Skin of body (tissue), 2 donors: Measurements from ENCODE around the gene ATP2A3. TPM values are rescaled to one million over a fixed set of nuclear protein-coding genes. Genes with fewer than 3 reads are reported as not detected.

ENCODE experiments used
- DNase-seq: peaks from one replicate; lab custom pipeline; 2025; lab: John Stamatoyannopoulos, UW
- total RNA-seq: library from RNA; depleted of rRNA; stranded (reverse); fragments of >200 nt; gene quantifications from one replicate; pipeline ENCODE4 v1.2.3, GENCODE V29; 2014

ATP2A3 gene
- 5.5 TPM for total RNA-seq

DNA sequence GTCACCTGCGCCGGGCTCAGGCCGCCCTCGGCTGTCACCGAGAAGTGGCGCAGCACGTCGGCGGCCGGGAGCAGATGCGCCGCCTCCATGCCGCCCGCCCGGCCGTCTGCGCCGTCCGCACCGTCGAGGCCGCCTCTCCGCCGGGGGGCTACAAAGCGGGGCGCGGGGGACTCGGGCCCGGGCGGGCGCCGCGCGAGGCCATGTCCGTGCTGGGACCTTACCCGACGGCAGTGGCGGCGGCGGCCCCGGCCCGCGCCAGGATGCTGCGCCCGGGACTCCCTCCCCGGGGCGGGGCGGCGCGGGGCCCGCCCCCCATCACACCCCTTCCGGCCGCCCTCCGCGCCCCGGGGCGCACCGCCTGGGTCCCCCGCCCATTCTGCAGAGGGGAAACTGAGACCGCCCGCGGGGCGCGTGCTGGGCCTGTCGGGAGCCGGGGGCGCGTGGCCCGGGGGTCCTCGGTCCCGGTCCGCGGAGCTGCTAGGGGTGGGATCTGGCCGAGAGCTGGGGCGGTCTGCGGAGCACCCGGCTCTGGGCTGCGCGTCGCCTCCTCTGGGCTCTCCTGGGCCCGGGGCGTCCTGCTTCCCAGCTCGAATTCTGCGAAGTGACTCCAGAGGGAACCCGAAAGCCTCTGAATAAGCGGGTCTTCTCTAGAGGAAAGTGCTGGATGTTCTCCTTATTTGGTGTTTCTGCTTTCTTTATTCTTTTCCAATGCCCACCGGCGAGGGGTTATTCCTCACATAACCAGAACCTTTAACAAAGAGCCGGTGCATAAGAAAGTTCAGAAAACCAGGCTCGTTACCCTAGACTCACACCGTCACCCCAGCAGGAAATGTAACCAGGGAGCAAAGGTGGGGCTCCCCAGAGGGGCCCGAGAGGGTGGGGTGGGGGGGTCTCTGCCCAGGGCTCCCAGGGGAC, at the start of gene ATP2A3:
ATP2A3 (minus strand) TSS at position 235 of the 915 bp plus-strand sequence; CDS start at position 89, 146 bp downstream.
- no peak for DNase-seq

DNA sequence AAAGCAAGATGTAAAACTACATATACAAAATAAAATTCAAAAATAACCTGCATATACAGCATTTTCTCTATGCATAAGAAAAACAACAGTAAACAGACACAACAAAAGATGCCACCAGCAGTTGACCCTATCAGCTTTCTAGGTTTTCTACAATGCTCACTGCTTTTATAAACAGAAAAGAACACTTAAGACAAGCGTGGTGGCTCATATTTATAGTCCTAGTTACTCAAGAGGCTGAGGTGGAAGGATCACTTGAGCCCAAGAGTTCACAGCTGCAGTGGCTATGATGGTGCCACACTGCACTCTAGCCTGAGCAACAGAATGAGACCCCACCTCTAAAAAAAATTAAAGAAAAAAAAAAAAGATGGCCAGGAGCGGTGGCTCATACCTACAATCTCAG, 46.5 kb upstream of the ATP2A3 start:
- no peak for DNase-seq

DNA sequence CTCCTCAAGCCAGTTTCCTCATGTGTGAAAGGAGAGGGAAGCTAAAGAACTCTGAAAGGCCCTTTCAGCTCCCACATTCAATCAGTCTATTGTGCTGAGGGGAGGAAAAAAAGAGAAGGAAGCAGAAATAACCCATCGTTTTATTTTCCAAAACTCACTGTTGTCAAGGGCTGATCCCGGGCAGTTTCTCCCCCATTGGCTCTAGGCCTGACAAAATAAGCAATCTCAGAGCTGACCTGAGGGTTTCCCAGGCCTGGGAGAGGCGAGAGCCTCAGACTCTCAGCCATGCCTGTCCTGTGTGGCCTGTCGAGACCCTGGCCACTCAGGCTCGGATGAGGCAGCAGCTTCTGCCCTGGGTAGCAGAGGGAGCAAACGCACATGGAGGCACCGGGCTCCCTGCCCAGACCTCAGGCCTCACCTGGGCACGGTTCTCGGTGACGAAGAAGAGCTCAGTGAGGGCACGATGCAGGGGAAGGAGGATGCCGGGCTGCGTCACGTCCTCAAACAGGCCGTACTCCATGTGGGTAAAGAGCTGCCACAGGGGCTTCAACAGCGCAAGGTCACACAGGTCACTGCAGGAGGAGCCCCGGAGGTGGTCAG, 45.0 kb upstream of the ATP2A3 start:
- no peak for DNase-seq

DNA sequence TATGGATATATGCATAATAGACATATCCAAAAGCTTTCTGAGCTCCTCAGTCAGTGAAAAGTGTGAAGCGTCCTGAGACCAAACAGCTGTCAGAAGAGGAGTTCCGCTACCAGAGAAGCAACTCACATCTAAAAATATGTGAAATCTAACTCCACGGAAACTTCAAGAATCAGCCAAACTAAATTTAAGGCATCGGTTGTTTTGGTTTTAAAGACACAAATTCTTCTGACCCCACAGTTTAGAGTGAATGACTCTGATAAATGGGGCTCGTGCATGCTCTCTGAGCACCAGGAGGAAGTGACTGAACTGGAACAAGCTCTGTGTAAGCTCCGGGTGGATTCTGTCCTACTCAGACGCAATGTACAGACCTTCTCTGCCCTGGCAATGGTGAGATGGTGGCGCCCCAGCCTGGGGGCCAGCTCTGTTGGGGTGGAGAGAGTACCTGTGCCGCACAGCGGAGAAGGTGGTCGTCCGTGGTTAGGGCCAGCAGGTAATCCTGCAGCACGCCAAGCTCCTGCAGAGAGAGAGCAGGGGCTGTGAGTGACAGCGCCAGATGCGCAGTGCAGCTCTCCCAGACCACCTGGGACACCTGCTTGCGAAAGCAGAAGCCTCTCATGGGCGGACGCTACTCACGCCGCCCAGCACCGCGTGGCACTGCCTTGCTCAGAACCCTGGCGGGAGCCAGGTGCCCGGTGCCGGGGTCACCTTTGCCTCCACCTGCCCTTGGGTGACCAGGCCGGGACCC, 44.4 kb upstream of the ATP2A3 start:
- DNase-seq, result no peak

DNA sequence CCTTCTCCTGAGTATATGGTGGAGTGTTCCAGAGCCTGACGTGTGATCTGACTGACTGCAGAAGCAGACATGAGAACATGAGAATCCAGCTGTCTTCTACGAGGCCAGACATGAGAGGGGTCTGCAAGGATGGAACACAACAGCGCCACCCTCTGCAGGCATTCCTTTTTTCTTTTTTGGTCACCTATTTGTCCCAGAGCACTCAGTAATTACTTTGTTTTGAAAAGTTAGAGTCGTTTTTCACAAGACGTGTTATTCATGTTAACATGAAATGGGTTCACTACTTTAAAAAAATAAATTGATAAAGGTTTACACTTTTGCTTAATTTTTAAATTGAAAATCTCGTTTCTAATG, 43.8 kb upstream of the ATP2A3 start:
- no peak for DNase-seq

DNA sequence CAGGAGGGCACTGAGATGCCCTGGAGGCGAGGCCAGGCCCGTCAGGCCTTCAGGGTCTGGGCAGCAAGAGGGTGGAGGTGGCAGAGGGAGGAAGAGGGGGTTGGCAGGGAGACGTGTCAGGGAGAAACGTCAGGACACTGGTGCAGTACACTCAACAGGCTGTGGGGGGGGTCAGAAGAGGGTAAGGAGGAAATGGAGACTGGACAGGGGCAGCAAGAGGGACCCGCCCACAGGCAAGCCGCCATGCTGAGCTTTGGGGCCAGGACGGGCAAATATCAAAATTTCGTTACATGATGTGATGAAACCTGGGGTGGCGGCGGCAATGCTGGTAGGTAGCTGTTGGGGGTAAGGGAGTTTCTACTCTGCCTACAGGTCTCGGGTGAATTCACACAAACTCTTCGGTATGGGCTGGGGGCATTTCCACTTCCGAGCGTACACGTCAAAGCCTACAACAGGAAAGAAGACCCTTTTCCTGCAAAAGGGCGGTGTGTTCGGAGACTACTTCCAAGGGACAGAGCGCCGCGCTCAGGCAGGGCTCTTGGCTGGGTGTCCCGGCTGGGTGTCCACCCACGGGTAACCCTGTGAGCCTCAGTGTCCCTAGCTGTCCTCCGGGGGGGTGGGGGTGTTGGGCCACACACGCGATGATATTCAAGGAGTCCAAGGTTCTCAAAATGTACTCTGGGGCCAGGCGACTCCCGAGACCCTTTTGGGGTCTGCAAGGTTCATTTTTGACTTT, 43.3 kb upstream of the ATP2A3 start:
- no peak for DNase-seq

DNA sequence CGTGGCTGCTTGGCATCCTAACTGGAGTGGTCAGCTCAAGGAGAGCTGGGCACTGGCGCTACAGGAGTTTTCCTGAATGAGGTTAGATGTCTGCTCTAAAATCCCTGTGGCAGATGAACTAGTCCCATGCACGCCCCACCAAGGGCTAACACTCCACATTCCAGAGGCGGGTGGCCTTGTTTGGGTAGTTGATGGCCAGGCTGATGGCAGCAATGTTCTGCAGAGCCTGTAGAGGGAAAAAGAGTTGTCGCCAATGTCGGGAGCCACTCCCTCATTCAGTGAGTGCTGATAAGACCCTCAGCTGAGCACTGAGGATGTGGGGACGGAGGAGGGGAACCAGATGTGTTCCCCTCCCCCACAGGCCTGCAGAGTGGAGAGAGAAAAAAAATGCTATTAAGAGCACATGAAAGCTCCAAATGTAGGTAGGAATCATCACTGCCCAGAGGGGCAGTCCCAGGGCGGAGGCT, 42.5 kb upstream of the ATP2A3 start:
- DNase-seq, result no peak

DNA sequence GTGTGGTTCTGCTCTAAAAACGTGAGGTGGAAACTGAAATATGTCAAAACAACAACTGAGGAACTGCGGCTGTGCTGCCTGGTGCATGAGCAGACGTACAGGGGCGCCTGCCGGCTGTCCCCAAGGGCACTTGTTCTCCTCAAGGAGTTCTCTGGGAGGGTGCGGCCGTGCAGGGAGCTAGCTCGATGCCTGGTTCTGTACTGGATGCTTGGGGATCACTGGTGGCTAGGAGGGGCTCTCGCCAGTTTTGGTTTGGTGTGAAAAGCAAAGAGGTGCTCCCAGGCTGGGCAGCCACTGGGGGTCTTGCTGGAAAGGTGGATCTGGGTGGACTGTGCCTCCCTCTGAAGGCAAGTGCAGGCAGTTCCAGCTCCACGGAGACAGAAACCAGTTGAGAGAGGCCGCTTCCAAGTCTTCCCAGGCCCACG, 41.9 kb upstream of the ATP2A3 start:
- no peak for DNase-seq

DNA sequence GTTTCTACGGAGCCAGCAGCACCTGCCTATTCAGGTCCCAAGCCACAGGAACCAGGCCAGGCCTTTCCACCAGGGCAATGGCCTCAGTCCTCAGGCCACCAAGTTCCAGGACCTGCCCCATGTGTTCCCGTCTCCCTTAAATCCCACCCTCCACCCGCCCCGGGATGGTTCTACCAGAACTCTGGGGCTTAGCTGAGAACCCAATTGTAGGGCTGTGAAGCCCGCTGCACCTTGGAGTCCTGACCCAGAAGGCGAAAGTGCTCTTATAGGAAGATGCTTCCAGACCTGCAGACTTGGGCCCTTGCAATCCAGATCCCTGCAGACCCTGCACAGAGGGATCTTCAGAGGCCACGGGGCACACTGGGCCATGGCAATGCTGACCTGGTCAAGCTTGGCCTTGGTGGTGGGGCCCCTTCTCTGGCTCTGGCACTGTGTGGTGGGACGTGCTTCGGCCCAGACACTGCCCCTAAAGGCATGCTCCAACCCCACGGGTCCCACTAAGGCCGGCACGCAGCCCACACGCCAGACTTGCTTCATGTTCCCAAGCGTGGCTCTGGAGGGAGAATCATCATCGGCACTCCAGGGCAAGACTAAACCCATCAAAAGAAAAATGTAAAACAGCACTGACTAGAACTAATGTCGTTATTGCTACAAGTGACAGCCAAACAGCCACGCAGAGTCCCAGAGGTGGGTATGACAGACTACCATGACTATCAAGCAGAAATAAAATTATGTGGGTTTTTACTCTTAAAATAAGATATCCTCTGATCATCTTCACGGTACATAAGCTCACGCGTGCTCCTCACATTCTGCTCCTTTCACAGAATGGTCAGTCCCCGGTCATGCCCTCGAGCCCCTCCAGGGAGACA, 41.3 kb upstream of the ATP2A3 start:
- no peak for DNase-seq

DNA sequence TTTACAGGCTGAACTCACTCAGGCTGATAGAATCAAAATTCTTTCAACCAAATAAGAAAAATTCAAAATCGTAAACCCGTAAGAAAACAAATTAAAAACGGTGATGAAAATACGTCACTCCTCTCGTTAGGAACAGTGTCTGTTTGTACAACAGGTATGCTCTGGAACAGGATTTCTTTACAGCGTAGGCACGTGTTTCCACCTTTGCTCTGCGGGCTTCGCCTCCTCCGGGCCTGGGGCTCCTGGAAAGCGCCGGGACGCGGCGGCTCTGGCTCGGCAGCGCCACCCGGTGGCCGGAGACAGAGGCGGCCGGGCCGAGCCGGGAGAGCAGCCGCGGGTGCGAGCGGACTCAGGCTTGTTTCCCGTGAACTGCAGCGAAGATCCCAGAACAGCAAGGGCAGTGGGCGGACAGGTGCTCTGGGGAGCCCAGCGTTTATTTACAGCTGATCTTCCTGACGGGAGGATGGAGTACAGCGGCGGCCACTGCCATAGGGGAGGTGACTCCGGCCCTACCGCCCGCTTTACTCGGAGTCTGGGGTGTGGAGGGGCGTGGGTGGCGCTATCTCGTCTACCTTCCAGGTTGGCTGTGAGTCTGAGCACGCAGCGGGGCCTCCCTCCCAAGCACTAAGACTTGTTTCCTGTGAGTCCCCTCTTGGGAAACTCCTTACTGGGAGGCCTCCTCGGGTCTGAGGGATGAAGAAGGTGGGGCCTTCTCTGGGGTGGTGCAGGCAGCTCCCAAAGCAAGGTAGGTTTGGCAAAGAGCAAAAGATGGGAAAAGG, 40.5 kb upstream of the ATP2A3 start:
- no peak for DNase-seq

DNA sequence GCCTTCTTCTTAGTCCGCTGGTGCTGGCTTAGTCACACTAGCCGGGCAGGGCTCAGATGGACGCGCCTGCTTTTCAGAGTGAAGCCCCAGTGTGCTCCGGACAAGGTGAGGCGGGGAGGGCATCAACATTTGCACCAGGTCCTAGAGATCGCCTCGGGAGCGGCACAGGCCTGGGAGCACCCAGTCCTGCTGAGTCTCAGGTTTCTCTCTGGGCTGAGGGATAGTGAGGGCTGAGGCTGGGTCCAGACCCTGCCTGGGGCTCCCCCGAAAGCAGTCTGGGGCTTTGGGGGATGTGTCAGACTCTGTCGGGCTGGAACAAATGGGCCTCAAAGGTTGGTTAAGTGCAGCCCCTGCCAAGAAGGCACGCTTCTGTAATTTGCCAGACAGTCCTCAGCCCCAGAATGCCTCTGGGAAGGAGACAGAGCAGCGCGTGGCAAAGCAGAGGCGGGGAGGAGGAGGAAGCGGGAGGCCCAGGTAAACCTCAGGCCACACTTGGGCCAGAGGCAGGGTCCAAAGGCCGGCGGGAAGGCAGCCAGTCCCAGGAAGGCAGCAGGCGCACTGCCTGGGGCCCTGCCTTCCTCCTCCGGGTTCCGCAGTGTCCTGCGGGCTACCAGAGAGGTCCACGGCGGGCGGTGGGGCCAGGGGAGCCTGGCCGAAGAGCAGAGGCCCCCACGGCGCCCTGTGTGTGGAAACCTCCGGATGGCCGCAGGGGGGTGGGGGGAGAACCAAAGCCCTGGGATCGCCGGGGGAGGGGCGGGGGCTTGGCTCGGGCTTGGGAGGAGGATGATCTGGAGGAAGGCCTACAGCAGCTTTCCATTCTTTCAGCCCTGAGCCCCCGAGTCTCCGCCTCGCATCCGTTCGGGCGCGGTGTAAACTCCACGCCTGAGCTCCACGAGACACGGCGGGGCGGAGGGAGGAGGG, 39.5 kb upstream of the ATP2A3 start:
- DNase-seq, result no peak

DNA sequence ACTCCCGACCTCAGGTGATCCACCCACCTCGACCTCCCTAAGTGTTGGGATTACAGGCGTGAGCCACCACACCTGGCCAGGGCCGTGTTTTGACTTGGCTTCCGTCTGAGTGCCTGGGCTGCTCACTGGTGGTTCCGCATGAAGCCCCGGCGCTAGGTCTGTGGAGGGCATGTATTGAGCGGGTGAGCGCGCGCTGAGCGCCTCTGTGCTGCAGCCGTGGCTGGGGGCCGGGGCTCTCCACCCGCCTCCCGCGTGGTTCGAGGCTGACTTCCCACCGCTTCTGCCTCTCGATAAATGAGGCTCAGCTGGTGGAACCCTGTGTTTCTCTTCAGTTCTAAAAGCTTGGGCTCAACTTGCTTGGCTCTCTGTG, 38.9 kb upstream of the ATP2A3 start:
- DNase-seq, result no peak

DNA sequence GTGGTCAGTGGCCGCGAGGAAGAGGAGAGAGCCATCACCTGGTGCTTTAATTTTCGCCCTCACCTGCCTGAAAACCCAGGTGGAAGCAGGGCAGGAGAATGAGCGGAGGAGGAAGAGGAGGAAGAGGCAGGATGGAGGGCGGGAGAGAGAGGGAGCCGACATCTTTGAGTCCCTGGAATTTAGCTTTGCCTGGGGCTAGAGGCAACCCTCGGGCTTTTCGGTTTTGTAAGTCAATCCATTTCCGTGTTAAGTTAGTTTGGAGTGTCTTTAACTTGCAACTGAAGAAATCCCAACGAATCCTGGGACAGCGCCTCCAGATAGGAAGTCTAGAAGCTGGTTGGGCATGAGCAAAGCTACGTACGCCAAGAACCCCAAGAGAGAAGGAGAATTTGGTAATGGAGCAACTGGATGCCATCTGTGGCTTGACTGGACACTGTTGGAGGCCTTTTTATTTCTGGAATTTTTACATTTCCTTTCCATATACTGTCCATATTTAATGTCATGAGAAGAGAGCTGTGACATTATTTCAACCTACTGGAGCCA, 36.9 kb upstream of the ATP2A3 start:
- no peak for DNase-seq

DNA sequence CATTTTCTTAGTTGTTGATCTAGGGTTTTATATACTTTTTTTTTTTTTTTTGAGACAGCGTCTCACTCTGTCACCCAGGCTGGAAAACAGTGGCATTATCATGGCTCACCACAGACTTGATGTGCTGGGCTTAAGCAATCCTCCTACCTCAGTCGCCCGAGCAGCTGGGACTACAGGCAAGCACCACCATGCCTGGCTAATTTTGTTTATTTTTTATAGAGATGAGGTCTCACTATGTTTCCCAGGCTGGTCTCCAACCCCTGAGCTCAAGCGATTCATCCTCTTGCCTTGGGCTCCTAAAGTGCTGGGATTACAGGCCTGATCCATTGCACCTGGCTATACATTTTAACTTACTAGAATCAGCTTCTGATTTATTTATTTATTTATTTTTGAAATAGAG, 34.2 kb upstream of the ATP2A3 start:
- no peak for DNase-seq

DNA sequence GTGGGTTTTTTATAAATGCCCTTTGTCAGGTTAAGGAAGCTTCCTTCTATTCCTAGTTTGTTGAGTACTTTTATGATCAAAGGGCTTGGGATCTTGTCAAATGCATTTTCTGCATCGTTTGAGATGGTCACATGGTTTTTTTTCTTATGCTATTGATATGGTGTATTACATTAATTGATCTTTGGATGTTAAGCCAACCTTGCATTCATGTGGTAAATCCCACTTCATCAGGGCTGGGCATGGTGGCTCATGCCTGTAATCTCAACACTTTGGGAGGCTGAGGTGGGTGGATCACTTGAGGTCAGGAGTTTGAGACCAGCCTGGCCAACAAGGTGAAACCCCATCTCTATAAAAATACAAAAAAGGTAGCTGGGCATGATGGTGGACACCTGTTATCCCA, 30.8 kb upstream of the ATP2A3 start:
- no peak for DNase-seq

DNA sequence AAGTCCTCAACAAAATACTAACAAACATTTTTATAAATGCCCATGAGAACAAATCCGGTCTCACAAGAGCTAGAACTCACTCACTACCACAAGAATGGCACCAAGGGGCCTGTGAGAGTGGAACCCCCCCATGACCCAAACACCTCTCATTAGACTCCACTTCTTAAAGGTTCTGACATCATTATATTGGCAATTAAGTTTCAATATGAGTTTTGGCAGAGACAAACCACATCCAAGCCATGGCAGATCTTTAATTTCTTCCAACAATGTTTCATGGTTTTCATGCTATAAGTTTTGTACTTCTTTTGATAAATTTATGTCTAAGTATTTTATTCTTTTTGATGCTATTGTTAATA, 30.0 kb upstream of the ATP2A3 start:
- DNase-seq, result no peak

DNA sequence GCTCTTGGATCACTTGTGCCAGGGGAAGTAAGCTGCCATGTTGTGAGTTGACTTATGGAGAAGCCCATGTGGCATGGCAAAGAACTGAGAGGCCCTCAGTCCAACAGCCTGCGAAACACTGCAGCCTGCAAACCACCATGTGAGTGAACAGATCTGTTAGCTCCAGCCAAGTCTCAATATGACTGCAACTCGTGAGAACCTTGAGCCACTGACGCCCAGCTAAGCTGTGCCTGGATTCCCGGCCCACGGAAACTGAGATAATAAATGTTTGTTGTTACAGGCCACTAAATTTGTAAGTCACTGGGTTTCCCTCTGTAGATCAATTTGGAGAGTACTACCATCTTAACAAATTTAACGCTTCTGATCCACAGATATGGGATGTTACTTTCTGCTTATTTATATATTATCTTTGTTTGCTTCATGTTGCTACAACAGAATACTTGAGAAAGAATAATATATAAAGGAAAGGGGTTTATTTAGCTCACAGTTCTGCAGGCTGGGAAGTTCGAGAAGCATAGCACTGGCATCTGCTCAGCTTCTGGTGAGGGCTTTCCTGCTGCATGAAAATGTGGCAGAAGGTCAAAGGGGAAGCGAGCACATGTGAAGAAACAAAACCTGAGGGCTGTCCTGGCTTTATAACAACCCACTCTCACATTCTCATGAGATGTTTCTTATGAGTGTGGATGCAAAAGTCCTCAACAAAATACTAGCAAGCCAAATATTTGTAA, 29.4 kb upstream of the ATP2A3 start:
- DNase-seq, result no peak

DNA sequence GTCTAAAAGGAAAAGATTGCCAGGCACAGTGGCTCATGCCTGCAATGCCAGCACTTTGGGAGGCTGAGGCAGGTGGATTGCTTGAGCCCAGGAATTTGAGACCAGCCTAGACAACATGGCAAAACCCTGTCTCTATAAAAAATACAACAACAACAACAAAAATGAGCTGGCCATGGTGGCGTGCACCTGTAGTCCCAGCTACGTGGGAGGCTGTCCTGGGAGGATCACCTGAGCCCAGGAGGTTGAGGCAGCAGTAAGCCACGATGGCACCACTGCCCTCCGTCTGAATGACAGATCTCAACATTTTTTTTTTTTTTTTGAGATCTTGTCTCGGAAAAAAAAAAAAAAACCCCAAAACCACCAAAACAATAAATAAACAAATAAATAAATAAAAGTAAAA, 28.1 kb upstream of the ATP2A3 start:
- no peak for DNase-seq
